Tibial artery (tissue), 4 donors: ENCODE data around the gene HDDC3.

Source experiments
- DNase-seq, 2 donors: peaks; one replicate each; pipeline ENCODE4 v3.0.0-alpha.2; 2019
- H3K27ac ChIP-seq, 2 donors: fragments of 200-600 bp; sonication (generic) in 1 of 2; 1 replicate in 1 of 2; 2 replicates in 1 of 2; pipeline ENCODE4 v1.5.1; 2018 to 2019; ENCODE audit warnings: mild to moderate bottlenecking in 1 of 2
- H3K27me3 ChIP-seq, 2 donors: fragments of 200-600 bp; sonication (generic) in 1 of 2; one replicate each; pipeline versions ENCODE4 v1.5.1 to v1.6.0; 2016 to 2019
- H3K36me3 ChIP-seq, 3 donors: fragments of 200-600 bp; sonication (generic) in 2 of 3; one replicate each; pipeline ENCODE4 v1.5.1; 2016 to 2019; ENCODE audit warnings: mild to moderate bottlenecking in 2 of 3
- H3K4me1 ChIP-seq, 4 donors: fragments of 200-600 bp; sonication (generic) in 2 of 4; 1 replicate in 3 of 4; 2 replicates in 1 of 4; pipeline ENCODE4 v1.5.1; 2016 to 2019
- H3K4me3 ChIP-seq, 2 donors: fragments of 200-600 bp; sonication (generic) in 1 of 2; 1 replicate in 1 of 2; 2 replicates in 1 of 2; pipeline ENCODE4 v1.5.1; 2018 to 2019; ENCODE audit warnings: mild to moderate bottlenecking in 2 of 2
- H3K9me3 ChIP-seq, 3 donors: fragments of 200-600 bp; sonication (generic) in 1 of 3; one replicate each; pipeline ENCODE4 v1.5.1; 2016 to 2019
- CTCF ChIP-seq, 2 experiments: fragments of 200-600 bp in 1 of 2; fragments of 450-650 bp in 1 of 2; IDR thresholded peaks; one replicate each; pipeline ENCODE4 v1.5.1; 2017 to 2019; ENCODE audit warnings: antibody characterized with exemption in 2 of 2, mild to moderate bottlenecking in 1 of 2, moderate library complexity in 1 of 2
- intact Hi-C: fragments of 100-400 bp; cut with DNase I; formaldehyde crosslinking; loops from one replicate; pipeline ENCODE4 v1.15.0; 2023; ENCODE audit warnings: low total_unique reads

The HDDC3 gene, protein sequence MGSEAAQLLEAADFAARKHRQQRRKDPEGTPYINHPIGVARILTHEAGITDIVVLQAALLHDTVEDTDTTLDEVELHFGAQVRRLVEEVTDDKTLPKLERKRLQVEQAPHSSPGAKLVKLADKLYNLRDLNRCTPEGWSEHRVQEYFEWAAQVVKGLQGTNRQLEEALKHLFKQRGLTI

DNA sequence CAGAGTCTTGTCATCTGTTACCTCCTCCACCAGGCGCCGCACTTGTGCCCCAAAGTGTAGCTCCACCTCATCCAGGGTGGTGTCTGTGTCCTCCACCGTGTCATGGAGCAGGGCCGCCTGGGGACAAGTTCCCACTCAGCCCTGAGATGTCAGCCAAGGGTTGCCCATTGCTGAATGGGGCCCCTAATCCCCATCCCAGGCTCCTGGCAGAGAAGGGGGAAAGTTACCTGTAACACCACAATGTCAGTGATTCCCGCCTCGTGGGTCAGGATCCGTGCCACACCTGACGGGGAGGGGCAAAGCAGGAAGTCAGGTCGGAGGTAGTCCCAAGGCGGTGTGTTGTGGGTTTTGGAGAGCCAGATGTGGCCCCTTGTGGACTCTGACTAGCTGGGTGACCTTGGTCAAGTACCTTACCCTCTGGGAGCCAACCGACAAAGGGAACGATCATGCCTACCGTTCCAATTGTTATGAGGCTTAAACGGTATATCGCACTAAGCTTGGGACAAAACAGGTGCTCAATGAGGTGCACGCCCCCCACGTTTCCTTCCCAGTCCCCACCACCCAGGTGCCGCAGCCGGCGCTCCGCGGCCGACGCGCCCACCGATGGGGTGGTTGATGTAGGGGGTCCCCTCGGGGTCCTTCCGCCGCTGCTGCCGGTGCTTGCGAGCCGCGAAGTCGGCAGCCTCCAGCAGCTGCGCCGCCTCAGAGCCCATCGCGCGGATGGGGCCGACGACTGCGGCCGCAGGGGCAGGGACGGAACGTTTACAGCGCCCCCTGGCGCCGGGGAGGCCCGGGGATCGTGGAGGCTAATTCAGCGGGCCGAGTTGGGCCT lies at the start of gene HDDC3:
Gene HDDC3, minus strand, starts transcription at position 722 of the 832 bp plus-strand sequence. Its CDS starts 9 bp downstream, at position 713.
- TF ChIP-seq CTCF (IDR thresholded peaks at IDR 0.05) = peak; percentile 91 to 97
- peak within 1 kb of the TSS; percentile 69 to 81 for H3K4me3 ChIP-seq
- peaks cover 0 to 56% (median 40%) of the 10 kb centered on the region in 4 donors for H3K4me1 ChIP-seq
- no peaks in the 10 kb centered on the region for H3K27me3 ChIP-seq
- H3K9me3 ChIP-seq = no peaks in the 10 kb centered on the region
- peak within 1 kb of the TSS; percentile 87 to 96 for H3K27ac ChIP-seq
- intact Hi-C loops = loop anchor here (2.0 to 10.0 kb wide), 3 partner anchors 29 to 333 kb away; partner anchors contain the start of gene MAN2A2
- peak; percentile 82 to 94 for DNase-seq
- peaks cover 0 to 9% (median 0%) of the 10 kb centered on the region in 3 donors for H3K36me3 ChIP-seq

DNA sequence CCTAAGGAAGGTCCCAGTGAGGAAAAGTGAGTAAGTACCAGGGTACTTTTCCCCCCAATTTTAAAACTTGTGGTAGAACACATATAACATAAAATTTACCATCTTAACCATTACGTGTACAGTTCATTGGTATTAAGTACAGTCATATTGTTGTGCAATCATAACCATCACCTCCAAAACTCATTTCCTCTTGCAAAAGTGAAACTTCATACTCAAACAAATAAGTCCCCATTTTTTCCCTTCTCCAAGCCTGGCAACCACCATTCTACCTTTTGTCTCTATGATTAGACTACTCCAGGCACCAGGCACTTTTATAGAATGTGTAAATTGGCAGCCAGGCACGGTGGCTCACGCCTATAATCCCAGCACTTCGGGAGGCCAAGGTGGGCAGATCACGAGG lies 49.8 kb upstream of the HDDC3 start:
- no peak for DNase-seq
- no peak overlapping the region for H3K4me3 ChIP-seq
- no peak for TF ChIP-seq CTCF (IDR thresholded peaks at IDR 0.05)

GRCh38 chr15:90981681-90982080 lies 49.3 kb upstream of the HDDC3 start:
- intact Hi-C loops = no loop called here
- no peak for DNase-seq
- H3K27ac ChIP-seq = no peak overlapping the region
- TF ChIP-seq CTCF (IDR thresholded peaks at IDR 0.05) = no peak
- no peaks in the 10 kb centered on the region for H3K4me1 ChIP-seq
- H3K36me3 ChIP-seq = peaks cover 0 to 17% (median 0%) of the 10 kb centered on the region in 3 donors
- no peak overlapping the region for H3K4me3 ChIP-seq
- H3K27me3 ChIP-seq = no peaks in the 10 kb centered on the region
- H3K9me3 ChIP-seq = no peaks in the 10 kb centered on the region

More for the DNA sequence above, 49.8 kb upstream of the HDDC3 start:
- Histone ChIP-seq H3K4me1 (no peaks in the 10 kb centered on the region), H3K36me3 (peaks cover 0 to 17% (median 0%) of the 10 kb centered on the region in 3 donors), H3K9me3 (no peaks in the 10 kb centered on the region), H3K27me3 (no peaks in the 10 kb centered on the region), H3K27ac (no peak overlapping the region)
- intact Hi-C loops = no loop called here

DNA sequence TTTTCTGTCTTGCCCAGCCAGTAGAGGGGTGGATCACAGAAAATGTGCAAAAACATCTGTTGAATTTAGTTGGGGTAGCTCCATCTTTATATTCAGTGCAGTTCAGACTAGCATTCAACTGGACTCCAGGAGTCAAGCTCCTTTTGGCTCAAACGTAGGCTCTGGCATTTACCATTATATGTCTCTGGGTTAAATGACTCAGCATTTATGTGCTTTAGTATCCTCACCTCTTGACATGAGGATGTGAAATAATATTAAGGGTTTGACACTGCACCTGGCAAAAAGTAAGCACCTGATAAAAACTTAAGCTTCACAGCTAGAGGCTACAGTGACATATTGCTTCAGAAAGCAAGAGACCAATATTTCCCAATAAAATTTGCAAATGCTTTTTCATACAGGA lies 47.2 kb upstream of the HDDC3 start:
- intact Hi-C loops = no loop called here
- Histone ChIP-seq H3K27me3 (no peaks in the 10 kb centered on the region), H3K4me3 (no peak overlapping the region), H3K27ac (no peak overlapping the region), H3K36me3 (peaks cover 0 to 22% (median 0%) of the 10 kb centered on the region in 3 donors), H3K9me3 (no peaks in the 10 kb centered on the region), H3K4me1 (no peaks in the 10 kb centered on the region)
- no peak for TF ChIP-seq CTCF (IDR thresholded peaks at IDR 0.05)
- no peak for DNase-seq

GRCh38 chr15:90974216-90974615 lies 41.9 kb upstream of the HDDC3 start:
- Histone ChIP-seq H3K9me3 (no peaks in the 10 kb centered on the region), H3K4me3 (no peak overlapping the region), H3K27me3 (no peaks in the 10 kb centered on the region), H3K36me3 (peaks cover 0 to 19% (median 0%) of the 10 kb centered on the region in 3 donors), H3K4me1 (no peaks in the 10 kb centered on the region), H3K27ac (no peak overlapping the region)
- intact Hi-C loops = no loop called here
- no peak for DNase-seq
- no peak for TF ChIP-seq CTCF (IDR thresholded peaks at IDR 0.05)
